Spleen (tissue), 11 donors: ENCODE measurements around the gene SLC26A11. TPM values are rescaled to one million over a fixed set of nuclear protein-coding genes. Genes with fewer than 3 reads are reported as not detected.

Experiments used
- DNase-seq: peaks from one replicate; pipeline ENCODE4 v3.0.0-alpha.2; 2020
- H3K27ac ChIP-seq, 8 donors: fragments of 200-600 bp; sonication (generic) in 7 of 8; 1 replicate in 4 of 8; 2 replicates in 4 of 8; pipeline versions ENCODE4 v1.5.0 to v1.8.0; 2016 to 2021; ENCODE audit warnings: inconsistent platforms in 4 of 8, mild to moderate bottlenecking in 4 of 8, moderate library complexity in 1 of 8
- H3K27me3 ChIP-seq, 7 donors: fragments of 200-600 bp; sonication (generic) in 6 of 7; replicated peaks in 1 of 7; 1 replicate in 4 of 7; 2 replicates in 3 of 7; pipeline versions ENCODE4 v1.5.0 to v1.8.0; 2016 to 2021; ENCODE audit warnings: inconsistent platforms in 3 of 7, mild to moderate bottlenecking in 1 of 7
- H3K36me3 ChIP-seq, 6 donors: fragments of 200-600 bp; sonication (generic) in 5 of 6; 1 replicate in 4 of 6; 2 replicates in 2 of 6; pipeline versions ENCODE4 v1.5.0 to v1.8.0; 2016 to 2021; ENCODE audit warnings: inconsistent platforms in 2 of 6
- H3K4me1 ChIP-seq, 6 donors: fragments of 200-600 bp; sonication (generic) in 5 of 6; 1 replicate in 3 of 6; 2 replicates in 3 of 6; pipeline versions ENCODE4 v1.5.0 to v1.8.0; 2016 to 2021; ENCODE audit warnings: inconsistent platforms in 3 of 6
- H3K4me3 ChIP-seq, 8 donors: fragments of 200-600 bp; sonication (generic) in 7 of 8; 1 replicate in 4 of 8; 2 replicates in 4 of 8; pipeline versions ENCODE4 v1.5.0 to v1.8.0; 2016 to 2021; ENCODE audit warnings: inconsistent platforms in 4 of 8, mild to moderate bottlenecking in 4 of 8, moderate library complexity in 2 of 8
- H3K9me3 ChIP-seq, 8 donors: fragments of 200-600 bp; sonication (generic) in 7 of 8; 1 replicate in 4 of 8; 2 replicates in 4 of 8; pipeline versions ENCODE4 v1.5.0 to v1.8.0; 2016 to 2021; ENCODE audit warnings: inconsistent platforms in 4 of 8
- POLR2A ChIP-seq, 3 donors: fragments of 450-650 bp; IDR thresholded peaks; one replicate each; pipeline ENCODE4 v1.5.1; 2017; ENCODE audit warnings: antibody characterized with exemption in 3 of 3, mild to moderate bottlenecking in 1 of 3
- POLR2AphosphoS5 ChIP-seq, 3 donors: sonication (generic); formaldehyde crosslinking; IDR thresholded peaks; one replicate each; pipeline ENCODE4 v1.5.1; 2017; ENCODE audit warnings: antibody characterized with exemption in 3 of 3
- WGBS, 5 donors: extraction: QIAGEN DNeasy Blood & Tissue Kit in 3 of 5; methylation state at CpG; one replicate each; pipeline versions ENCODE4 v1.1.5 to v1.1.7; 2013 to 2018; 5-methylcytosine and 5-hydroxymethylcytosine counted together
- intact Hi-C: fragments of 100-400 bp; cut with DNase I; formaldehyde crosslinking; loops from one replicate; pipeline ENCODE4 v1.15.0; 2023; ENCODE audit warnings: low total_unique reads
- polyA plus RNA-seq, 3 donors: library from polyadenylated mRNA; stranded (reverse); fragments of 200-250 nt; gene quantifications; one replicate each; pipeline ENCODE4 v1.2.1, GENCODE V29; 2013
- total RNA-seq, 7 donors: library from RNA; depleted of rRNA in 3 of 7; stranded (reverse); fragments of >200 nt in 3 of 7; fragmentation: NEBNext Ultra II Directional in 4 of 7; extraction: Animal tissue kit (Norgen Biotek cat#: 25700) in 4 of 7; gene quantifications; one replicate each; pipeline versions ENCODE4 v1.1.0 to v1.2.1, GENCODE V29; 2016 to 2021
- TF ChIP-seq, protein P1 (sequence below), 11 experiments: fragments of 200-600 bp in 7 of 11; fragments of 450-650 bp in 4 of 11; sonication (generic) in 4 of 11; IDR thresholded peaks in 8 of 11; conservative IDR thresholded peaks in 3 of 11; 1 replicate in 7 of 11; 2 replicates in 4 of 11; pipeline versions ENCODE4 v1.4.0 to v1.8.0; 2016 to 2021; ENCODE audit warnings: antibody characterized with exemption in 11 of 11, inconsistent platforms in 4 of 11, mild to moderate bottlenecking in 1 of 11
- donor health status: healthy with polysubstance abuse.
- donor health status: DM: no; HTN: no; CAD: no; lungs with moderate emphysema.
- donor health status: DM: no; HTN: no; CAD: no.
- donor health status: Bipolar disorder and iron deficiency.
- donor health status: healthy.
- donor health status: DM: no; HTN: no; CAD: no.
- donor health status: DM: yes; HTN: yes; CAD: no.

Gene SLC26A11
- total and polyA plus RNA-seq, 10 donors = 6.8 to 39.7 (median 30.5) TPM

DNA sequence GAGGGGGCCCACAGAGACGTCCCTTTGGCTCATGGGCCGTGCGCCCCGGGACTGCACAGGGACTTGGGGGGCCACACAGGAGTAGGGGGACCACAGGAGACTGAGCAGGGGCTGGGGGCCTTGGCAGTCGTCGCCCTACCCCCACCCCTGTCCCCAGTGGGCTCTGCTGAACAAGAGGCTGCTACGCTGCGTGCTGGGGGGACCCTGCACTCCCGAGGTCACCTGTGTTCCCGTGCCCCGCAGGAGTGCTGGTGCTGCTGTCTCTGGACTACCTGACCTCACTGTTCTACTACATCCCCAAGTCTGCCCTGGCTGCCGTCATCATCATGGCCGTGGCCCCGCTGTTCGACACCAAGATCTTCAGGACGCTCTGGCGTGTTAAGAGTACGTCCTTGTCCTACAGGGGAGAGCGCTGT, 26.0 kb downstream of the SLC26A11 start:
- Histone ChIP-seq H3K27me3 (no peaks in the 10 kb centered on the region), H3K27ac (no peak overlapping the region), H3K9me3 (no peaks in the 10 kb centered on the region), H3K36me3 (peaks cover 2 to 89% (median 35%) of the 10 kb centered on the region in 6 donors), H3K4me1 (no peaks in the 10 kb centered on the region), H3K4me3 (no peak overlapping the region)
- 91 to 97% (median 93%) methylated on average over 14 to 19 of the region's 19 CpGs for WGBS, 5 donors
- TF ChIP-seq POLR2AphosphoS5 (IDR thresholded peaks at IDR 0.05) (no peak), POLR2A (IDR thresholded peaks at IDR 0.05) (no peak)
- peak; percentile 63 for DNase-seq
- intact Hi-C loops = no loop called here

DNA sequence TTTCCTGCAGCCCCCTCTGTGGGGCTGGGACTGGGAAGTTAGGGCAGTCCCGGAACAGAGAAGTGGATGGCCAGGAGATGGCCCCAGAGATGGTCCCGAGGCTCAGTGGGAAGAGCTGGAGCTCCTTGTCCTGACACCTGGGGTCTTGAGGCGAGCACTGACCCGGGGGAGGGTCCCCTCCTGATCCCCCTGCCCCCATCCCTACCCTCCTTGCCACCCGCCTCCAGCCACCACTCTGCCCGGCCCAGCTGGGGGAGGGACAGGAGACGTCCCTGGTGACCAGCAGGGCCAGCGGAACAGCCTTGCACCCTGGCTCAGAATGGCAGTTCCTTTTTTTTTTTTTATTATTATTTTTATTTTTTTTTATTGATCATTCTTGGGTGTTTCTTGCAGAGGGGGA, 26.5 kb downstream of the SLC26A11 start:
- no peaks in the 10 kb centered on the region for H3K9me3 ChIP-seq
- TF ChIP-seq, protein P1, sequence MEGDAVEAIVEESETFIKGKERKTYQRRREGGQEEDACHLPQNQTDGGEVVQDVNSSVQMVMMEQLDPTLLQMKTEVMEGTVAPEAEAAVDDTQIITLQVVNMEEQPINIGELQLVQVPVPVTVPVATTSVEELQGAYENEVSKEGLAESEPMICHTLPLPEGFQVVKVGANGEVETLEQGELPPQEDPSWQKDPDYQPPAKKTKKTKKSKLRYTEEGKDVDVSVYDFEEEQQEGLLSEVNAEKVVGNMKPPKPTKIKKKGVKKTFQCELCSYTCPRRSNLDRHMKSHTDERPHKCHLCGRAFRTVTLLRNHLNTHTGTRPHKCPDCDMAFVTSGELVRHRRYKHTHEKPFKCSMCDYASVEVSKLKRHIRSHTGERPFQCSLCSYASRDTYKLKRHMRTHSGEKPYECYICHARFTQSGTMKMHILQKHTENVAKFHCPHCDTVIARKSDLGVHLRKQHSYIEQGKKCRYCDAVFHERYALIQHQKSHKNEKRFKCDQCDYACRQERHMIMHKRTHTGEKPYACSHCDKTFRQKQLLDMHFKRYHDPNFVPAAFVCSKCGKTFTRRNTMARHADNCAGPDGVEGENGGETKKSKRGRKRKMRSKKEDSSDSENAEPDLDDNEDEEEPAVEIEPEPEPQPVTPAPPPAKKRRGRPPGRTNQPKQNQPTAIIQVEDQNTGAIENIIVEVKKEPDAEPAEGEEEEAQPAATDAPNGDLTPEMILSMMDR (IDR thresholded peaks at IDR 0.05 in 8 of 11, conservative IDR thresholded peaks at IDR 0.05 in 3 of 11) = no peak
- TF ChIP-seq POLR2AphosphoS5 (IDR thresholded peaks at IDR 0.05) (no peak), POLR2A (IDR thresholded peaks at IDR 0.05) (no peak)
- no peak overlapping the region for H3K27ac ChIP-seq
- no peaks in the 10 kb centered on the region for H3K4me1 ChIP-seq
- H3K36me3 ChIP-seq = peaks cover 2 to 89% (median 31%) of the 10 kb centered on the region in 6 donors
- no peaks in the 10 kb centered on the region for H3K27me3 ChIP-seq
- no peak overlapping the region for H3K4me3 ChIP-seq
- intact Hi-C loops = no loop called here
- WGBS, 5 donors = 83 to 97% (median 91%) methylated on average over 7 to 8 of the region's 8 CpGs
- peak; percentile 53 for DNase-seq

DNA sequence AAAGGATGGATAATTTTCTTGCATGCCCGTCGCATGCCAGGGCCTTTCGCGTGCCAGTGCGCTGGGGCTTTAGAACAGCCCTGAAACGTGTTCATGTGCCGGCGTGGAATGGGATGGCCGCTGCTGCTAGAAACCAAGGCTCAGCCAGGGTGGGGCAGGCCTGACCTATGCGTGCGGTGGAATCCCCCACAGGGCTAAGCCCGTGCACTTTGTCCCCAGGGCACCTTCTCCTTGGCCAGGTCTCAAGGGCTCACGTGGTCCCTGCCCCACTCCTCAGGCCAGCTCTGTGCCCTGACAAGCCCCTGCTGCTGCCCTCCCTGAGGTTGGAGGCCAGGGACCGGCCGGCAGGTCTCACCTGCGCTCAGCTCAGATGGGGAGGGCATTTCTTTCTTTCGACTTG, 27.3 kb downstream of the SLC26A11 start:
- Histone ChIP-seq H3K27ac (no peak overlapping the region), H3K4me1 (peaks cover 0 to 2% (median under 1%) of the 10 kb centered on the region in 6 donors), H3K27me3 (no peaks in the 10 kb centered on the region), H3K36me3 (peaks cover 2 to 89% (median 23%) of the 10 kb centered on the region in 6 donors), H3K4me3 (no peak overlapping the region), H3K9me3 (no peaks in the 10 kb centered on the region)
- intact Hi-C loops = no loop called here
- WGBS, 5 donors = 95 to 98% (median 96%) methylated on average over 10 to 17 of the region's 17 CpGs
- peak; percentile 67 for DNase-seq
- TF ChIP-seq, protein P1 (IDR thresholded peaks at IDR 0.05 in 8 of 11, conservative IDR thresholded peaks at IDR 0.05 in 3 of 11) = no peak
- no peak for TF ChIP-seq POLR2AphosphoS5 (IDR thresholded peaks at IDR 0.05)
- TF ChIP-seq POLR2A (IDR thresholded peaks at IDR 0.05) = no peak

DNA sequence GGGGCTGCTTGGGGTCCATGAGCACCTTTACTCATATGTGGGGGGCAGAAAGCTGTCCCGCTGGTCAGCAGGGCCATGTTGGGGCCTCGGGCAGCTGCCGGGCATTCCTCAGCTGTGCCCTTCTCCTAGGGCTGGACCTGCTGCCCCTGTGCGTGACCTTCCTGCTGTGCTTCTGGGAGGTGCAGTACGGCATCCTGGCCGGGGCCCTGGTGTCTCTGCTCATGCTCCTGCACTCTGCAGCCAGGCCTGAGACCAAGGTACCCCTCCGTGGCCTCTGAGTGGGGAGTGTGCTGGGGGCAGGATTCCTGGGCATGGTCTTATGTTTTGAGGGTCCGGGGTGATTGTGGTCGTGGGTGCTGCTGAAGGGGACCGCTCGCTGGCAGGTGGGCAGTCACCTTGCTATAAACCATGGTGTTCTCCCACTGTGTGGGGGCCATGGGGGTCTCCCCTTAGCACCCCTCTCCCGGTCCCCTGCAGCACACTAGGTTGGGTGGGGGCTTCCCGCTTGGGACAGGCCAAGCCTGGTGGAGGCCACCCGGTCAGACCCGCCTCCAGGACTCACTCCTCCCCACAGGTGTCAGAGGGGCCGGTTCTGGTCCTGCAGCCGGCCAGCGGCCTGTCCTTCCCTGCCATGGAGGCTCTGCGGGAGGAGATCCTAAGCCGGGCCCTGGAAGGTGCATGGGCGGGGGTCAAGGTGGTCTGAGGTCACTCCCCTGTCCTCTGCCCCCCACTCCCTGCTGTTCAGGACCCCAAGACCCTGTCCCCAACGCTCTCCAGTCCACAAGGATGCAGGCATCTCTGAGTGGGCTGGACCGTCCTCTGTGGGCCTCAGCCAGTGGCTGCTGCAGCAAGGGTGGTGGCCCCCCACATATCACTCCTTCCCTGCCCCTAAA, 28.0 kb downstream of the SLC26A11 start:
- Histone ChIP-seq H3K4me3 (no peak overlapping the region), H3K4me1 (peaks cover 0 to 9% (median 7%) of the 10 kb centered on the region in 6 donors), H3K27me3 (no peaks in the 10 kb centered on the region), H3K9me3 (no peaks in the 10 kb centered on the region), H3K27ac (no peak overlapping the region), H3K36me3 (peaks cover 2 to 86% (median 23%) of the 10 kb centered on the region in 6 donors)
- TF ChIP-seq, protein P1 (IDR thresholded peaks at IDR 0.05 in 8 of 11, conservative IDR thresholded peaks at IDR 0.05 in 3 of 11) = no peak
- TF ChIP-seq POLR2A (IDR thresholded peaks at IDR 0.05) = no peak
- TF ChIP-seq POLR2AphosphoS5 (IDR thresholded peaks at IDR 0.05) = no peak
- intact Hi-C loops = no loop called here
- WGBS, 5 donors = 93 to 100% (median 94%) methylated on average over 2 to 23 of the region's 23 CpGs
- peak; percentile 68 for DNase-seq
